GM12878 (cell line): ENCODE data around the gene RASL12. TPM values are rescaled to one million over a fixed set of nuclear protein-coding genes. Genes with fewer than 3 reads are reported as not detected.

Source experiments
- ATAC-seq: fragments of 200-7000 bp; cut with Tn5 transposase; 3 replicates; pipeline ENCODE4 v1.9.1; 2020; ENCODE audit warnings: mild to moderate bottlenecking, moderate library complexity
- BruUV-seq: library from RNA; stranded (reverse); fragments of 400-500 nt; replicated peaks from 2 replicates; lab custom pipeline; 2021; lab: Mats Ljungman, UMichigan
- CTCF ChIA-PET: fragments of 300-600 bp; sonication (Branson Sonifier 250); formaldehyde crosslinking; extraction: SDS; loops from one replicate; lab custom pipeline; 2021; ENCODE audit warnings: inconsistent platforms; lab: Yijun Ruan, JAX
- POLR2A ChIA-PET: fragments of 350-600 bp; formaldehyde crosslinking; extraction: SDS; loops from one replicate; lab custom pipeline; 2021; ENCODE audit warnings: inconsistent platforms; lab: Charles Lee
- RAD21 ChIA-PET: fragments of 300-600 bp; sonication (Branson Sonifier 250); formaldehyde crosslinking; loops from one replicate; lab custom pipeline; 2023; ENCODE audit warnings: antibody characterized with exemption; ENCODE audit not compliant: unreplicated experiment; lab: Charles Lee
- SMC1A ChIA-PET: fragments of 300-600 bp; sonication (Branson Sonifier 250); formaldehyde crosslinking; loops from one replicate; lab custom pipeline; 2023; ENCODE audit not compliant: unreplicated experiment, uncharacterized antibody; lab: Charles Lee
- DNase-seq: peaks from one replicate; pipeline ENCODE4 v3.0.0-alpha.2; 2011; ENCODE audit warnings: low read depth, low spot score
- FAIRE-seq: peaks from 3 replicates; lab custom pipeline; 2011; peaks lifted over from hg19 to GRCh38; lab: Jason Lieb, UNC
- H2AFZ ChIP-seq: 2 replicates; pipeline ENCODE4 v1.6.0; 2011; ENCODE audit warnings: low read depth, low read length, control low read depth; ENCODE audit not compliant: control insufficient read depth
- H3K27ac ChIP-seq: 2 replicates; pipeline ENCODE4 v1.5.1; 2011; ENCODE audit warnings: control low read depth; ENCODE audit not compliant: control insufficient read depth, insufficient read depth
- H3K27me3 ChIP-seq, 2 experiments: replicated peaks in 1 of 2; 2 replicates each; pipeline versions ENCODE4 v1.6.0 to v1.6.1; 2011; ENCODE audit warnings: low read length in 1 of 2; ENCODE audit not compliant: control insufficient read depth in 2 of 2, insufficient read depth in 2 of 2
- H3K36me3 ChIP-seq, 2 experiments: 2 replicates each; pipeline ENCODE4 v1.5.1; 2011; ENCODE audit warnings: low read length in 1 of 2; ENCODE audit not compliant: control insufficient read depth in 2 of 2, insufficient read depth in 2 of 2
- H3K4me1 ChIP-seq: 2 replicates; pipeline ENCODE4 v1.6.1; 2011; ENCODE audit warnings: mild to moderate bottlenecking, low read length, moderate library complexity, mixed read lengths; ENCODE audit not compliant: control insufficient read depth, insufficient read depth
- H3K4me2 ChIP-seq: 2 replicates; pipeline ENCODE4 v1.6.0; 2011; ENCODE audit warnings: control low read depth; ENCODE audit not compliant: control insufficient read depth, insufficient read depth
- H3K4me3 ChIP-seq: fragments of 200-600 bp; sonication (generic); 2 replicates; pipeline ENCODE4 v1.5.1; 2016
- H3K79me2 ChIP-seq: 2 replicates; pipeline ENCODE4 v1.6.0; 2011; ENCODE audit warnings: low read length; ENCODE audit not compliant: control insufficient read depth, insufficient read depth
- H3K9ac ChIP-seq: 2 replicates; pipeline ENCODE4 v1.8.0; 2011; ENCODE audit warnings: low read length, control low read depth, mixed read lengths; ENCODE audit not compliant: control insufficient read depth, insufficient read depth
- H3K9me3 ChIP-seq: replicated peaks from 3 replicates; pipeline ENCODE4 v1.5.1; 2011; ENCODE audit warnings: mild to moderate bottlenecking, low read length; ENCODE audit not compliant: control insufficient read depth, insufficient read depth
- H4K20me1 ChIP-seq: 2 replicates; pipeline ENCODE4 v1.6.0; 2011; ENCODE audit not compliant: control insufficient read depth, insufficient read depth
- ATF3 ChIP-seq: IDR thresholded peaks from 2 replicates; pipeline ENCODE4 v1.6.1; 2011; ENCODE audit warnings: low read depth, mild to moderate bottlenecking, low read length, moderate library complexity, borderline replicate concordance; ENCODE audit errors: extremely low read depth
- BCL3 ChIP-seq: IDR thresholded peaks from 2 replicates; pipeline ENCODE4 v1.6.1; 2011; ENCODE audit warnings: borderline replicate concordance, low read depth, mild to moderate bottlenecking, moderate library complexity, low read length; ENCODE audit not compliant: insufficient read depth, poor library complexity, severe bottlenecking
- CEBPZ ChIP-seq: fragments of 150-350 bp; IDR thresholded peaks from 2 replicates; pipeline ENCODE4 v1.6.1; 2016; ENCODE audit warnings: low read depth, low read length
- ESRRA ChIP-seq: IDR thresholded peaks from 2 replicates; pipeline ENCODE4 v1.6.1; 2012; ENCODE audit warnings: mild to moderate bottlenecking, low read length, improper control_type of control experiment
- FOXM1 ChIP-seq: IDR thresholded peaks from 2 replicates; pipeline ENCODE4 v1.6.1; 2012; ENCODE audit warnings: low read depth, mild to moderate bottlenecking, inconsistent platforms, low read length, moderate library complexity
- MAX ChIP-seq: IDR thresholded peaks from 2 replicates; pipeline ENCODE4 v1.6.1; 2012; ENCODE audit warnings: low read depth, low read length, improper control_type of control experiment
- MEF2A ChIP-seq: IDR thresholded peaks from 2 replicates; pipeline ENCODE4 v1.6.1; 2011; ENCODE audit warnings: low read depth, mild to moderate bottlenecking, low read length, moderate library complexity; ENCODE audit not compliant: insufficient read depth
- MLLT1 ChIP-seq: fragments of 450-650 bp; IDR thresholded peaks from 2 replicates; pipeline ENCODE4 v1.6.1; 2016; ENCODE audit warnings: mild to moderate bottlenecking
- MTA2 ChIP-seq: fragments of 450-650 bp; IDR thresholded peaks from 2 replicates; pipeline ENCODE4 v1.6.1; 2016; ENCODE audit warnings: low read depth, mild to moderate bottlenecking, moderate library complexity
- MYB ChIP-seq: fragments of 150-350 bp; IDR thresholded peaks from 2 replicates; pipeline ENCODE4 v1.6.1; 2014; ENCODE audit warnings: mild to moderate bottlenecking, low read depth, low read length, borderline replicate concordance
- MYC ChIP-seq: IDR thresholded peaks from 2 replicates; pipeline ENCODE4 v1.6.1; 2011; ENCODE audit warnings: mild to moderate bottlenecking, low read length, moderate library complexity, inconsistent platforms; ENCODE audit not compliant: insufficient read depth, insufficient replicate concordance, insufficient read length, severe bottlenecking
- NFYB ChIP-seq: IDR thresholded peaks from 2 replicates; pipeline ENCODE4 v1.6.1; 2011; ENCODE audit warnings: low read depth, mild to moderate bottlenecking, low read length, improper control_type of control experiment, moderate library complexity; ENCODE audit not compliant: insufficient read depth
- RAD51 ChIP-seq: fragments of 450-650 bp; IDR thresholded peaks from 2 replicates; pipeline ENCODE4 v1.6.1; 2016; ENCODE audit warnings: moderate library complexity, mild to moderate bottlenecking, inconsistent platforms
- SPI1 ChIP-seq: IDR thresholded peaks from 2 replicates; pipeline ENCODE4 v1.6.1; 2011; ENCODE audit warnings: low read depth, mild to moderate bottlenecking, low read length, moderate library complexity, borderline replicate concordance; ENCODE audit not compliant: insufficient read depth
- STAT1 ChIP-seq: fragments of 450-650 bp; conservative IDR thresholded peaks from 2 replicates; pipeline ENCODE4 v1.6.1; 2014; ENCODE audit warnings: antibody characterized with exemption, mild to moderate bottlenecking
- WGBS: methylation state at CpG from one replicate; pipeline ENCODE4 v1.1.6; 2016; ENCODE audit warnings: low lambda C conversion rate; ENCODE audit not compliant: insufficient replicate concordance, insufficient coverage; ENCODE audit errors: missing lambda C conversion rate; 5-methylcytosine and 5-hydroxymethylcytosine counted together
- in situ Hi-C: fragments of 300-500 bp; cut with MboI; formaldehyde crosslinking; loops from 9 replicates; pipeline ENCODE4 v1.14.3; 2018; ENCODE audit warnings: mixed read lengths
- intact Hi-C: fragments of 100-400 bp; cut with micrococcal nuclease; formaldehyde crosslinking; loops from one replicate; pipeline ENCODE4 v1.14.2; 2022; ENCODE audit not compliant: unreplicated experiment
- polyA plus RNA-seq, 11 experiments: library from polyadenylated mRNA; depleted of rRNA in 4 of 11; unstranded in 6 of 11; stranded (reverse) in 5 of 11; fragments of >200 nt; fragmentation: Nextera tagmentation in 4 of 11; fragmentation: Illumina TruSeq in 1 of 11; extraction: Ambion mirVana in 4 of 11; extraction: Trizol in 1 of 11; gene quantifications; 1 replicate in 1 of 11; 2 replicates in 10 of 11; pipeline versions ENCODE4 v1.2.1 to v1.2.3, GENCODE V29; 2011 to 2016; ENCODE audit warnings: inconsistent platforms in 2 of 11, missing spikeins in 2 of 11, low read depth in 1 of 11
- total RNA-seq, 4 experiments: library from RNA; depleted of rRNA in 3 of 4; stranded (reverse); fragments of >200 nt in 3 of 4; fragmentation: Illumina TruSeq in 1 of 4; extraction: Trizol in 1 of 4; gene quantifications; 2 replicates each; pipeline versions ENCODE4 v1.2.1 to v1.2.3, GENCODE V29; 2013 to 2021

Gene RASL12
- total and polyA plus RNA-seq, 10 of the 15 experiments (the other 5 are each of a cell fraction or from before 2014, with no cell fraction given): 0.06 to 0.10 TPM; not detected in 8

GRCh38 chr15:65096481-65097385, 28.9 kb upstream of the RASL12 start:
- Histone ChIP-seq H2AFZ (no peak overlapping the region), H3K27ac (no peak overlapping the region), H3K36me3 (peaks cover 3 to 4% of the 10 kb centered on the region in 2 experiments; a peak in 2 of 4 replicates), H3K4me3 (no peak overlapping the region), H3K9ac (no peak overlapping the region), H3K9me3 (no peaks in the 10 kb centered on the region), H4K20me1 (no peaks in the 10 kb centered on the region), H3K27me3 (no peaks in the 10 kb centered on the region), H3K79me2 (no peaks in the 10 kb centered on the region), H3K4me2 (no peak overlapping the region), H3K4me1 (no peaks in the 10 kb centered on the region)
- ATAC-seq (no peak), FAIRE-seq (no peak), DNase-seq (no peak)
- WGBS: 94% methylated on average over 6 of the region's 6 CpGs
- ChIA-PET POLR2A (interaction anchor here (0.6 kb wide), 1 partner anchor 187 kb away, joined by 4 read pairs; no protein-coding TSS in a partner anchor), RAD21 (no interaction called here), CTCF (no interaction called here), SMC1A (no interaction called here)
- intact Hi-C loops (no loop called here), in situ Hi-C loops (no loop called here)
- BruUV-seq: no TSS peak
- TF ChIP-seq MYC: no peak
- TF ChIP-seq ATF3: no peak
- no peak for TF ChIP-seq FOXM1
- TF ChIP-seq MAX: no peak
- TF ChIP-seq RAD51: no peak
- TF ChIP-seq SPI1: no peak
- no peak for TF ChIP-seq MYB
- no peak for TF ChIP-seq CEBPZ
- no peak for TF ChIP-seq BCL3
- TF ChIP-seq STAT1: no peak
- no peak for TF ChIP-seq NFYB
- no peak for TF ChIP-seq ESRRA
- no peak for TF ChIP-seq MEF2A
- no peak for TF ChIP-seq MLLT1
- no peak for TF ChIP-seq MTA2
